ENCODE measurements around the gene MOBP. TPM values are rescaled to one million over a fixed set of nuclear protein-coding genes. Genes with fewer than 3 reads are reported as not detected.

The MOBP gene
- total RNA-seq, 4 donors from 2014 or later = 0.08 to 0.47 TPM; not detected in 2

GRCh38 chr3:39529577-39529976 lies 62.1 kb downstream of the MOBP start:
- Histone ChIP-seq H3K9me3 (peaks cover 0 to 7% (median 0%) of the 10 kb centered on the region in 3 donors), H3K27me3 (no peaks in the 10 kb centered on the region), H3K27ac (no peak overlapping the region), H3K4me3 (no peak overlapping the region), H3K36me3 (no peaks in the 10 kb centered on the region), H3K4me1 (no peaks in the 10 kb centered on the region)
- ATAC-seq = no peak
- 73 to 83% methylated on average over 4 to 6 of the region's 9 CpGs for WGBS, 2 donors (ENCODE audit: low coverage in 1 of 2)
- no peak for TF ChIP-seq POLR2A (IDR thresholded peaks at IDR 0.05)
- no peak for TF ChIP-seq EP300 (IDR thresholded peaks at IDR 0.05)
- TF ChIP-seq CTCF (IDR thresholded peaks at IDR 0.05) = no peak
- TF ChIP-seq POLR2AphosphoS5 (IDR thresholded peaks at IDR 0.05) = no peak

DNA sequence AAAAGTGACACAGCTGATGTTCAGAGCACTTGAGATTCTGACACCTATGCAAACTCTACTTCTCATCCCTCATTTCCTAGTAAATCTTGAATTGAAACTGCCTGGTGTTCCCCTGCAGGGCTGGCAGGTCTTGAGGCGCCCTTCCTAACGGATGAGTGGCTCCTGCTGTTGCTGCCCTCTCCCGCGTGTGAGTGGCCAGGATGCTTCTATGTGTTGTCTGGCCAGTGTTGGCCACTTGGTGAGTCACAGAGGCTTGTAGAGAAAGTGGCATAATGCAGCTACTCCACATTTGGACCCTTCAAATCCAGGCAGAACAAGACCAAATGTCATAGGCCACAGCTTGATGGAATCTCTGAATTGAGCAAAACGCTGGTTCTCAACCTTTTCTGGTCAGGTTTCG lies 63.6 kb downstream of the MOBP start:
- no peaks in the 10 kb centered on the region for H3K27me3 ChIP-seq
- TF ChIP-seq CTCF (IDR thresholded peaks at IDR 0.05) (no peak), EP300 (IDR thresholded peaks at IDR 0.05) (no peak), POLR2AphosphoS5 (IDR thresholded peaks at IDR 0.05) (no peak), POLR2A (IDR thresholded peaks at IDR 0.05) (no peak)
- WGBS, 2 donors (ENCODE audit: low coverage in 1 of 2) = 69 to 94% methylated on average over 2 of the region's 6 CpGs
- no peaks in the 10 kb centered on the region for H3K9me3 ChIP-seq
- no peak for ATAC-seq
- H3K4me1 ChIP-seq = no peaks in the 10 kb centered on the region
- no peaks in the 10 kb centered on the region for H3K36me3 ChIP-seq
- H3K4me3 ChIP-seq = no peak overlapping the region
- H3K27ac ChIP-seq = no peak overlapping the region

- ATAC-seq = peak; percentile 74
- H3K9me3 ChIP-seq = no peaks in the 10 kb centered on the region
- no peaks in the 10 kb centered on the region for H3K27me3 ChIP-seq
- TF ChIP-seq CTCF (IDR thresholded peaks at IDR 0.05) = no peak
- no peak for TF ChIP-seq EP300 (IDR thresholded peaks at IDR 0.05)
- WGBS, 2 donors (ENCODE audit: low coverage in 1 of 2) = 59 to 73% methylated on average over 3 of the region's 3 CpGs
- H3K4me3 ChIP-seq = no peak overlapping the region
- H3K4me1 ChIP-seq = no peaks in the 10 kb centered on the region
- H3K27ac ChIP-seq = no peak overlapping the region
- no peaks in the 10 kb centered on the region for H3K36me3 ChIP-seq
Observed at GRCh38 chr3:39531665-39532064, 64.2 kb downstream of the MOBP start.

GRCh38 chr3:39532777-39533176 lies 65.3 kb downstream of the MOBP start:
- TF ChIP-seq POLR2A (IDR thresholded peaks at IDR 0.05) (no peak), POLR2AphosphoS5 (IDR thresholded peaks at IDR 0.05) (no peak), CTCF (IDR thresholded peaks at IDR 0.05) (no peak), EP300 (IDR thresholded peaks at IDR 0.05) (no peak)
- Histone ChIP-seq H3K27me3 (no peaks in the 10 kb centered on the region), H3K27ac (no peak overlapping the region), H3K4me3 (no peak overlapping the region), H3K36me3 (no peaks in the 10 kb centered on the region), H3K4me1 (no peaks in the 10 kb centered on the region), H3K9me3 (no peaks in the 10 kb centered on the region)
- WGBS, 2 donors (ENCODE audit: low coverage in 1 of 2) = 42 to 86% methylated on average over 1 of the region's 1 CpG
- no peak for ATAC-seq

GRCh38 chr3:39533226-39533625 lies 65.7 kb downstream of the MOBP start:
- Histone ChIP-seq H3K36me3 (no peaks in the 10 kb centered on the region), H3K4me1 (no peaks in the 10 kb centered on the region), H3K27ac (no peak overlapping the region), H3K9me3 (no peaks in the 10 kb centered on the region), H3K4me3 (no peak overlapping the region), H3K27me3 (no peaks in the 10 kb centered on the region)
- ATAC-seq = no peak
- 42 to 43% methylated on average over 2 of the region's 2 CpGs for WGBS, 2 donors (ENCODE audit: low coverage in 1 of 2)
- TF ChIP-seq CTCF (IDR thresholded peaks at IDR 0.05) (no peak), POLR2A (IDR thresholded peaks at IDR 0.05) (no peak), POLR2AphosphoS5 (IDR thresholded peaks at IDR 0.05) (no peak), EP300 (IDR thresholded peaks at IDR 0.05) (no peak)
